K562 (cell line): ENCODE results near the gene KHNYN. TPM values are rescaled to one million over a fixed set of nuclear protein-coding genes. Genes with fewer than 3 reads are reported as not detected.

Experiments
- CHD2 ChIP-seq: IDR thresholded peaks from 2 replicates; pipeline ENCODE4 v1.6.1; 2011; ENCODE audit warnings: low read depth, low read length
- DIDO1 ChIP-seq: fragments of 450-650 bp; IDR thresholded peaks from 2 replicates; pipeline ENCODE4 v1.6.1; 2016; ENCODE audit warnings: low read depth, missing biosample characterization, missing genetic modification characterization
- NCOA6 ChIP-seq: fragments of 450-650 bp; IDR thresholded peaks from 2 replicates; pipeline ENCODE4 v1.6.1; 2017; ENCODE audit warnings: mild to moderate bottlenecking
- NEUROD1 ChIP-seq: fragments of 150-350 bp; IDR thresholded peaks from 2 replicates; pipeline ENCODE4 v1.6.1; 2014; ENCODE audit warnings: borderline replicate concordance, low read length, low read depth; ENCODE audit not compliant: partially characterized antibody
- PTRF ChIP-seq: fragments of 450-650 bp; IDR thresholded peaks from 2 replicates; pipeline ENCODE4 v1.6.1; 2016; ENCODE audit warnings: mild to moderate bottlenecking, missing genetic modification characterization, missing compliant biosample characterization
- RAD21 ChIP-seq, 2 experiments: fragments of 250-450 bp in 1 of 2; fragments of 450-650 bp in 1 of 2; sonication (Bioruptor Pico) in 1 of 2; formaldehyde crosslinking in 1 of 2; IDR thresholded peaks in 1 of 2; conservative IDR thresholded peaks in 1 of 2; 2 replicates each; pipeline versions ENCODE4 v1.4.0 to v1.8.0; 2020 to 2022; ENCODE audit warnings: mild to moderate bottlenecking in 2 of 2, moderate library complexity in 1 of 2
- RBM14 ChIP-seq: fragments of 200-400 bp; formaldehyde crosslinking; IDR thresholded peaks from 2 replicates; pipeline ENCODE4 v1.6.1; 2018; ENCODE audit warnings: low read depth, mild to moderate bottlenecking, low read length, moderate library complexity, borderline replicate concordance; ENCODE audit not compliant: insufficient read depth
- polyA plus RNA-seq, 8 experiments: library from polyadenylated mRNA; depleted of rRNA in 4 of 8; stranded (reverse) in 5 of 8; unstranded in 3 of 8; fragments of >200 nt; fragmentation: Nextera tagmentation in 2 of 8; fragmentation: Illumina TruSeq in 1 of 8; extraction: Ambion mirVana in 2 of 8; extraction: Trizol in 1 of 8; gene quantifications; 2 replicates each; pipeline versions ENCODE4 v1.2.1 to v1.2.3, GENCODE V29; 2011 to 2014; ENCODE audit warnings: inconsistent platforms in 1 of 8, missing spikeins in 1 of 8
- total RNA-seq, 7 experiments: library from RNA; depleted of rRNA in 6 of 7; stranded (reverse); fragments of >200 nt in 6 of 7; fragmentation: Illumina TruSeq in 2 of 7; extraction: Trizol in 2 of 7; gene quantifications; 2 replicates each; pipeline versions ENCODE4 v1.2.1 to v1.2.3, GENCODE V29; 2011 to 2021; ENCODE audit warnings: low replicate concordance in 1 of 7
- TF ChIP-seq, protein P1 (sequence below), 2 experiments: fragments of 200-800 bp in 1 of 2; sonication (Bioruptor generic) in 1 of 2; sonication (generic) in 1 of 2; formaldehyde crosslinking in 1 of 2; IDR thresholded peaks in 1 of 2; conservative IDR thresholded peaks in 1 of 2; 2 replicates each; pipeline versions ENCODE4 v1.5.0 to v1.6.1; 2016 to 2020; ENCODE audit warnings: missing compliant biosample characterization in 1 of 2, missing genetic modification characterization in 1 of 2, missing genetic modification reagents in 1 of 2
- TF ChIP-seq, protein P2 (sequence below): fragments of 250-450 bp; sonication (Bioruptor Pico); IDR thresholded peaks from 2 replicates; pipeline ENCODE4 v1.8.0; 2022; ENCODE audit warnings: inconsistent platforms
- TF ChIP-seq, protein P3 (sequence below): sonication (generic); formaldehyde crosslinking; IDR thresholded peaks from 2 replicates; pipeline ENCODE4 v1.8.0; 2022; ENCODE audit warnings: mild to moderate bottlenecking, missing genetic modification reagents, borderline replicate concordance
- TF ChIP-seq, protein P4 (sequence below): fragments of 250-450 bp; sonication (Bioruptor Pico); IDR thresholded peaks from 2 replicates; pipeline ENCODE4 v1.8.0; 2022; ENCODE audit warnings: moderate library complexity, mild to moderate bottlenecking, inconsistent platforms
- TF ChIP-seq, protein P5 (sequence below): fragments of 450-650 bp; IDR thresholded peaks from 2 replicates; pipeline ENCODE4 v1.7.0; 2016; ENCODE audit warnings: borderline replicate concordance
- TF ChIP-seq, protein P6 (sequence below): fragments of 450-650 bp; formaldehyde crosslinking; conservative IDR thresholded peaks from 2 replicates; pipeline ENCODE4 v1.4.0; 2022; ENCODE audit warnings: mild to moderate bottlenecking, missing genetic modification characterization

Gene KHNYN
- total and polyA plus RNA-seq, 9 of the 15 experiments (the other 6 are each of a cell fraction or from before 2014, with no cell fraction given): 0.76 to 26.0 (median 14.1) TPM

DNA sequence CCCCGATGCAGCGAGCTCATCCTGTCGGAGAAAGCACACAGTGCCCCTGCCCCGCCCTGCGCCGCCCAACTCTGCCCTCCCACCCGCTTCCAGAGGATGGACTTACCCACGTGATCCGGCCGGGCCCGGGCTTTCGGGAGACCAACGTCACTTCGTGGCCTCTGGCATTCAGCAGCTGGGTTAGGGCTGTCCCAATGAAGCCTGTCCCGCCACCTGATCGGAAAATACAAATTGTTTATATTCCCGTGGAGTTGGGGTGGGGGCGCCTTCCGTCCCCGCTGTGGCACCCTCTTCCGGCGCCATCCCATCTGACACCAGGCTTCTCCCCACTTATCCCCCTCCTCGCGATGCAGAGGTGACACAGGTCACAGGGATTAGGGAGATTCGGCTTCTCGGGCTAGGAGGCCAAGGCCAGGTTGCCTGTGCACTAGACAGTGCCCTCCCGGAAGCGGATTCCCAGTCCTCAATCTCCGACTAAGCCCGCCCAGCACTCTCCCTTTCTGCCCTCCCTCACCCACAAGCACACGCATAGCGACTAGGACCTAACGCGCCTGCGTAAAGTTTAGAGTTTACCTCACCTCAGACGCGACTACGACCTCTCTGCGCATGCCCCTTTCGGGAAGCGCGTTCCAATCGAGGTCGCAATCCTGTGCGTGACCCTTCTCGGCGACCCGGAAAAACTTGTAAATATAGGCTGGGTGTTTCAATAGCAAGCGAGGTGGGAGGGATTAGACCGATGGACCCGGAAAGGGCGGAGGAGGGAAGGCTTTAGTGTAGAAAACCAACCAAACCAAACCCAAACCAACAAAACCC is 12.7 kb downstream of the KHNYN start, which contains the start of gene SDR39U1 (continued):
- TF ChIP-seq, protein P1, sequence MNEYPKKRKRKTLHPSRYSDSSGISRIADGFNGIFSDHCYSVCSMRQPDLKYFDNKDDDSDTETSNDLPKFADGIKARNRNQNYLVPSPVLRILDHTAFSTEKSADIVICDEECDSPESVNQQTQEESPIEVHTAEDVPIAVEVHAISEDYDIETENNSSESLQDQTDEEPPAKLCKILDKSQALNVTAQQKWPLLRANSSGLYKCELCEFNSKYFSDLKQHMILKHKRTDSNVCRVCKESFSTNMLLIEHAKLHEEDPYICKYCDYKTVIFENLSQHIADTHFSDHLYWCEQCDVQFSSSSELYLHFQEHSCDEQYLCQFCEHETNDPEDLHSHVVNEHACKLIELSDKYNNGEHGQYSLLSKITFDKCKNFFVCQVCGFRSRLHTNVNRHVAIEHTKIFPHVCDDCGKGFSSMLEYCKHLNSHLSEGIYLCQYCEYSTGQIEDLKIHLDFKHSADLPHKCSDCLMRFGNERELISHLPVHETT (CRISPR knock-in tag; conservative IDR thresholded peaks at IDR 0.05 in 1 of 2, IDR thresholded peaks at IDR 0.05 in 1 of 2): peak in 1 of 2 experiments; percentile 61; a peak in 1 of 4 replicates
- no peak for TF ChIP-seq NEUROD1
- TF ChIP-seq, protein P2, sequence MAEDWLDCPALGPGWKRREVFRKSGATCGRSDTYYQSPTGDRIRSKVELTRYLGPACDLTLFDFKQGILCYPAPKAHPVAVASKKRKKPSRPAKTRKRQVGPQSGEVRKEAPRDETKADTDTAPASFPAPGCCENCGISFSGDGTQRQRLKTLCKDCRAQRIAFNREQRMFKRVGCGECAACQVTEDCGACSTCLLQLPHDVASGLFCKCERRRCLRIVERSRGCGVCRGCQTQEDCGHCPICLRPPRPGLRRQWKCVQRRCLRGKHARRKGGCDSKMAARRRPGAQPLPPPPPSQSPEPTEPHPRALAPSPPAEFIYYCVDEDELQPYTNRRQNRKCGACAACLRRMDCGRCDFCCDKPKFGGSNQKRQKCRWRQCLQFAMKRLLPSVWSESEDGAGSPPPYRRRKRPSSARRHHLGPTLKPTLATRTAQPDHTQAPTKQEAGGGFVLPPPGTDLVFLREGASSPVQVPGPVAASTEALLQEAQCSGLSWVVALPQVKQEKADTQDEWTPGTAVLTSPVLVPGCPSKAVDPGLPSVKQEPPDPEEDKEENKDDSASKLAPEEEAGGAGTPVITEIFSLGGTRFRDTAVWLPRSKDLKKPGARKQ (CRISPR knock-in tag): no peak
- TF ChIP-seq RAD21 (CRISPR knock-in tag; conservative IDR thresholded peaks at IDR 0.05 in 1 of 2, IDR thresholded peaks at IDR 0.05 in 1 of 2): no peak
- no peak for TF ChIP-seq PTRF (tag)
- TF ChIP-seq, protein P3, sequence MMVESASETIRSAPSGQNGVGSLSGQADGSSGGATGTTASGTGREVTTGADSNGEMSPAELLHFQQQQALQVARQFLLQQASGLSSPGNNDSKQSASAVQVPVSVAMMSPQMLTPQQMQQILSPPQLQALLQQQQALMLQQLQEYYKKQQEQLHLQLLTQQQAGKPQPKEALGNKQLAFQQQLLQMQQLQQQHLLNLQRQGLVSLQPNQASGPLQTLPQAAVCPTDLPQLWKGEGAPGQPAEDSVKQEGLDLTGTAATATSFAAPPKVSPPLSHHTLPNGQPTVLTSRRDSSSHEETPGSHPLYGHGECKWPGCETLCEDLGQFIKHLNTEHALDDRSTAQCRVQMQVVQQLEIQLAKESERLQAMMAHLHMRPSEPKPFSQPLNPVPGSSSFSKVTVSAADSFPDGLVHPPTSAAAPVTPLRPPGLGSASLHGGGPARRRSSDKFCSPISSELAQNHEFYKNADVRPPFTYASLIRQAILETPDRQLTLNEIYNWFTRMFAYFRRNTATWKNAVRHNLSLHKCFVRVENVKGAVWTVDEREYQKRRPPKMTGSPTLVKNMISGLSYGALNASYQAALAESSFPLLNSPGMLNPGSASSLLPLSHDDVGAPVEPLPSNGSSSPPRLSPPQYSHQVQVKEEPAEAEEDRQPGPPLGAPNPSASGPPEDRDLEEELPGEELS (CRISPR knock-in tag): no peak
- peak; percentile 53; the same call in 1 of the 2 replicates for TF ChIP-seq DIDO1 (tag)
- TF ChIP-seq, protein P4, sequence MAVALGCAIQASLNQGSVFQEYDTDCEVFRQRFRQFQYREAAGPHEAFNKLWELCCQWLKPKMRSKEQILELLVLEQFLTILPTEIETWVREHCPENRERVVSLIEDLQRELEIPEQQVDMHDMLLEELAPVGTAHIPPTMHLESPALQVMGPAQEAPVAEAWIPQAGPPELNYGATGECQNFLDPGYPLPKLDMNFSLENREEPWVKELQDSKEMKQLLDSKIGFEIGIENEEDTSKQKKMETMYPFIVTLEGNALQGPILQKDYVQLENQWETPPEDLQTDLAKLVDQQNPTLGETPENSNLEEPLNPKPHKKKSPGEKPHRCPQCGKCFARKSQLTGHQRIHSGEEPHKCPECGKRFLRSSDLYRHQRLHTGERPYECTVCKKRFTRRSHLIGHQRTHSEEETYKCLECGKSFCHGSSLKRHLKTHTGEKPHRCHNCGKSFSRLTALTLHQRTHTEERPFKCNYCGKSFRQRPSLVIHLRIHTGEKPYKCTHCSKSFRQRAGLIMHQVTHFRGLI (CRISPR knock-in tag): no peak
- TF ChIP-seq NCOA6: no peak
- TF ChIP-seq, protein P5, sequence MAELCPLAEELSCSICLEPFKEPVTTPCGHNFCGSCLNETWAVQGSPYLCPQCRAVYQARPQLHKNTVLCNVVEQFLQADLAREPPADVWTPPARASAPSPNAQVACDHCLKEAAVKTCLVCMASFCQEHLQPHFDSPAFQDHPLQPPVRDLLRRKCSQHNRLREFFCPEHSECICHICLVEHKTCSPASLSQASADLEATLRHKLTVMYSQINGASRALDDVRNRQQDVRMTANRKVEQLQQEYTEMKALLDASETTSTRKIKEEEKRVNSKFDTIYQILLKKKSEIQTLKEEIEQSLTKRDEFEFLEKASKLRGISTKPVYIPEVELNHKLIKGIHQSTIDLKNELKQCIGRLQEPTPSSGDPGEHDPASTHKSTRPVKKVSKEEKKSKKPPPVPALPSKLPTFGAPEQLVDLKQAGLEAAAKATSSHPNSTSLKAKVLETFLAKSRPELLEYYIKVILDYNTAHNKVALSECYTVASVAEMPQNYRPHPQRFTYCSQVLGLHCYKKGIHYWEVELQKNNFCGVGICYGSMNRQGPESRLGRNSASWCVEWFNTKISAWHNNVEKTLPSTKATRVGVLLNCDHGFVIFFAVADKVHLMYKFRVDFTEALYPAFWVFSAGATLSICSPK: peak; percentile 28; the same call in 1 of the 2 replicates
- no peak for TF ChIP-seq RBM14
- TF ChIP-seq, protein P6, sequence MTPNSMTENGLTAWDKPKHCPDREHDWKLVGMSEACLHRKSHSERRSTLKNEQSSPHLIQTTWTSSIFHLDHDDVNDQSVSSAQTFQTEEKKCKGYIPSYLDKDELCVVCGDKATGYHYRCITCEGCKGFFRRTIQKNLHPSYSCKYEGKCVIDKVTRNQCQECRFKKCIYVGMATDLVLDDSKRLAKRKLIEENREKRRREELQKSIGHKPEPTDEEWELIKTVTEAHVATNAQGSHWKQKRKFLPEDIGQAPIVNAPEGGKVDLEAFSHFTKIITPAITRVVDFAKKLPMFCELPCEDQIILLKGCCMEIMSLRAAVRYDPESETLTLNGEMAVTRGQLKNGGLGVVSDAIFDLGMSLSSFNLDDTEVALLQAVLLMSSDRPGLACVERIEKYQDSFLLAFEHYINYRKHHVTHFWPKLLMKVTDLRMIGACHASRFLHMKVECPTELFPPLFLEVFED (CRISPR knock-in tag): no peak
- TF ChIP-seq CHD2: 0 out of 2 replicates have a peak, but pooled peaks have one; percentile 6
